ENCODE data around the gene USP11.

- TF ChIP-seq CTCF (optimal IDR thresholded peaks at IDR 0.05 in 1 of 3, IDR thresholded peaks at IDR 0.05 in 1 of 3, conservative IDR thresholded peaks at IDR 0.05 in 1 of 3; ENCODE audit: extremely low read depth in 1 of 3, insufficient read depth in 2 of 3, low read length in 3 of 3): no peak
- no peak for TF ChIP-seq EZH2 (IDR thresholded peaks at IDR 0.05; ENCODE audit: low read length)
These were observed 45.6 kb upstream of the USP11 start for GRCh38 chrX:47187106-47187677.
